Upper lobe of right lung (tissue), 1 donor: ENCODE results near the gene CHAC1. TPM values are rescaled to one million over a fixed set of nuclear protein-coding genes. Genes with fewer than 3 reads are reported as not detected.

Experiments used
- ATAC-seq: fragments of 200-7000 bp; cut with Tn5 transposase; one replicate; pipeline ENCODE4 v1.9.1; 2020; ENCODE audit warnings: mild to moderate bottlenecking, moderate library complexity
- DNase-seq: peaks from one replicate; pipeline ENCODE4 v3.0.0-alpha.2; 2020
- H3K27ac ChIP-seq: fragments of 200-600 bp; one replicate; pipeline ENCODE4 v1.8.0; 2022
- H3K27me3 ChIP-seq: fragments of 200-600 bp; one replicate; pipeline ENCODE4 v1.8.0; 2022; ENCODE audit warnings: mild to moderate bottlenecking
- H3K36me3 ChIP-seq: fragments of 200-600 bp; one replicate; pipeline ENCODE4 v1.8.0; 2022
- H3K4me1 ChIP-seq: fragments of 200-600 bp; one replicate; pipeline ENCODE4 v1.8.0; 2022
- H3K4me3 ChIP-seq: fragments of 200-600 bp; one replicate; pipeline ENCODE4 v1.8.0; 2022; ENCODE audit warnings: mild to moderate bottlenecking
- H3K9me3 ChIP-seq: fragments of 200-600 bp; one replicate; pipeline ENCODE4 v1.8.0; 2022
- CTCF ChIP-seq: fragments of 200-600 bp; IDR thresholded peaks from one replicate; pipeline ENCODE4 v1.8.0; 2022; ENCODE audit warnings: antibody characterized with exemption
- intact Hi-C: fragments of 100-400 bp; cut with DNase I; formaldehyde crosslinking; loops from one replicate; pipeline ENCODE4 v1.11.0; 2022
- total RNA-seq: library from RNA; stranded (reverse); fragmentation: NEBNext Ultra II Directional; extraction: Animal tissue kit (Norgen Biotek cat#: 25700); gene quantifications from one replicate; pipeline ENCODE4 v1.2.1, GENCODE V29; 2021
- donor health status: DM: no; HTN: yes; CAD: no; lungs with severe emphysema.

Gene CHAC1
- total RNA-seq, 1 donor from 2014 or later, result 4.4 TPM

- no peaks in the 10 kb centered on the region for H3K27me3 ChIP-seq
- intact Hi-C loops, result loop anchor here (10.0 kb wide), 1 partner anchor 59 kb away; no protein-coding TSS in a partner anchor
- H3K4me3 ChIP-seq, result no peak overlapping the region
- H3K9me3 ChIP-seq, result no peaks in the 10 kb centered on the region
- H3K27ac ChIP-seq, result no peak overlapping the region
- TF ChIP-seq CTCF, result no peak
- ATAC-seq (no peak), DNase-seq (no peak)
- no peaks in the 10 kb centered on the region for H3K36me3 ChIP-seq
- peaks cover 7% of the 10 kb centered on the region for H3K4me1 ChIP-seq
Measured at GRCh38 chr15:40955141-40955903, 2.1 kb downstream of the CHAC1 start.

GRCh38 chr15:40955930-40956540, 2.8 kb downstream of the CHAC1 start:
- Histone ChIP-seq H3K9me3 (no peaks in the 10 kb centered on the region), H3K27me3 (no peaks in the 10 kb centered on the region), H3K36me3 (no peaks in the 10 kb centered on the region), H3K27ac (no peak overlapping the region), H3K4me3 (no peak overlapping the region), H3K4me1 (peaks cover 14% of the 10 kb centered on the region)
- TF ChIP-seq CTCF, result no peak
- no peak for ATAC-seq
- intact Hi-C loops, result loop anchor here (10.0 kb wide), 1 partner anchor 59 kb away; no protein-coding TSS in a partner anchor
- no peak for DNase-seq

GRCh38 chr15:40956541-40956982, 3.3 kb downstream of the CHAC1 start:
- no peaks in the 10 kb centered on the region for H3K27me3 ChIP-seq
- ATAC-seq (no peak), DNase-seq (no peak)
- H3K27ac ChIP-seq, result no peak overlapping the region
- no peaks in the 10 kb centered on the region for H3K9me3 ChIP-seq
- TF ChIP-seq CTCF, result no peak
- intact Hi-C loops, result loop anchor here (10.0 kb wide), 1 partner anchor 58 kb away; no protein-coding TSS in a partner anchor
- no peak overlapping the region for H3K4me3 ChIP-seq
- H3K36me3 ChIP-seq, result no peaks in the 10 kb centered on the region
- H3K4me1 ChIP-seq, result peaks cover 15% of the 10 kb centered on the region

GRCh38 chr15:40957041-40957555, 3.8 kb downstream of the CHAC1 start:
- peaks cover 15% of the 10 kb centered on the region for H3K4me1 ChIP-seq
- no peaks in the 10 kb centered on the region for H3K27me3 ChIP-seq
- H3K36me3 ChIP-seq, result no peaks in the 10 kb centered on the region
- DNase-seq, result no peak
- TF ChIP-seq CTCF, result no peak
- no peaks in the 10 kb centered on the region for H3K9me3 ChIP-seq
- no peak overlapping the region for H3K4me3 ChIP-seq
- H3K27ac ChIP-seq, result no peak overlapping the region
- intact Hi-C loops, result loop anchor here (10.0 kb wide), 1 partner anchor 58 kb away; no protein-coding TSS in a partner anchor
- ATAC-seq, result no peak

- H3K4me1 ChIP-seq, result peaks cover 9% of the 10 kb centered on the region
- H3K4me3 ChIP-seq, result no peak overlapping the region
- intact Hi-C loops, result loop anchor here (10.0 kb wide), 1 partner anchor 57 kb away; no protein-coding TSS in a partner anchor
- ATAC-seq (no peak), DNase-seq (no peak)
- H3K36me3 ChIP-seq, result no peaks in the 10 kb centered on the region
- H3K27ac ChIP-seq, result no peak overlapping the region
- no peak for TF ChIP-seq CTCF
- no peaks in the 10 kb centered on the region for H3K27me3 ChIP-seq
- H3K9me3 ChIP-seq, result no peaks in the 10 kb centered on the region
Measured at GRCh38 chr15:40957581-40958051, 4.3 kb downstream of the CHAC1 start.
